ENCODE measurements around the gene CADM2.

DNA sequence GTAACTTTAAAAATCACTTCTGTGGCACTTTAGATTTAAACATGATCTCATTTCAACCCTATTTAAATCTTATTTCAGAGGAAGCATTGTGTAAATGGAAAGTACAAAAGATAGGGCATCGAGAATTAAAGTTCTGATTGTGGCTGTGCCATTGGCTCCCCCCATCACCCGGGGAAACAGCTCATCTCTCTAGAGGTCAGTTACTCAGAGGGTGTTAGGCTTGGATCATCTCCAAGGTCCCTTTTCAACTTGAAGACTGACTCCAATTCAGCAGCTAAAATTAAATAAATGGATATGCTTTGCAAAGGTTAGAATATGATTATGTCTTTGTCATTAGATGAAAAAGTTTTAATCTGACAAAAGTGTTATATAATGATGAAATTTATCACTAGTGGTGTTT is 20.1 kb downstream of the CADM2 start:
- TF ChIP-seq, protein P1, sequence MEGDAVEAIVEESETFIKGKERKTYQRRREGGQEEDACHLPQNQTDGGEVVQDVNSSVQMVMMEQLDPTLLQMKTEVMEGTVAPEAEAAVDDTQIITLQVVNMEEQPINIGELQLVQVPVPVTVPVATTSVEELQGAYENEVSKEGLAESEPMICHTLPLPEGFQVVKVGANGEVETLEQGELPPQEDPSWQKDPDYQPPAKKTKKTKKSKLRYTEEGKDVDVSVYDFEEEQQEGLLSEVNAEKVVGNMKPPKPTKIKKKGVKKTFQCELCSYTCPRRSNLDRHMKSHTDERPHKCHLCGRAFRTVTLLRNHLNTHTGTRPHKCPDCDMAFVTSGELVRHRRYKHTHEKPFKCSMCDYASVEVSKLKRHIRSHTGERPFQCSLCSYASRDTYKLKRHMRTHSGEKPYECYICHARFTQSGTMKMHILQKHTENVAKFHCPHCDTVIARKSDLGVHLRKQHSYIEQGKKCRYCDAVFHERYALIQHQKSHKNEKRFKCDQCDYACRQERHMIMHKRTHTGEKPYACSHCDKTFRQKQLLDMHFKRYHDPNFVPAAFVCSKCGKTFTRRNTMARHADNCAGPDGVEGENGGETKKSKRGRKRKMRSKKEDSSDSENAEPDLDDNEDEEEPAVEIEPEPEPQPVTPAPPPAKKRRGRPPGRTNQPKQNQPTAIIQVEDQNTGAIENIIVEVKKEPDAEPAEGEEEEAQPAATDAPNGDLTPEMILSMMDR (conservative IDR thresholded peaks at IDR 0.05; ENCODE audit: low read depth, low read length) = no peak
- no peak for TF ChIP-seq EZH2 (IDR thresholded peaks at IDR 0.05; ENCODE audit: borderline replicate concordance, low read depth, low read length, poor library complexity, severe bottlenecking)

Data from A673 (cell line).